Measurements from ENCODE around the gene MYH8.

Gene MYH8

DNA sequence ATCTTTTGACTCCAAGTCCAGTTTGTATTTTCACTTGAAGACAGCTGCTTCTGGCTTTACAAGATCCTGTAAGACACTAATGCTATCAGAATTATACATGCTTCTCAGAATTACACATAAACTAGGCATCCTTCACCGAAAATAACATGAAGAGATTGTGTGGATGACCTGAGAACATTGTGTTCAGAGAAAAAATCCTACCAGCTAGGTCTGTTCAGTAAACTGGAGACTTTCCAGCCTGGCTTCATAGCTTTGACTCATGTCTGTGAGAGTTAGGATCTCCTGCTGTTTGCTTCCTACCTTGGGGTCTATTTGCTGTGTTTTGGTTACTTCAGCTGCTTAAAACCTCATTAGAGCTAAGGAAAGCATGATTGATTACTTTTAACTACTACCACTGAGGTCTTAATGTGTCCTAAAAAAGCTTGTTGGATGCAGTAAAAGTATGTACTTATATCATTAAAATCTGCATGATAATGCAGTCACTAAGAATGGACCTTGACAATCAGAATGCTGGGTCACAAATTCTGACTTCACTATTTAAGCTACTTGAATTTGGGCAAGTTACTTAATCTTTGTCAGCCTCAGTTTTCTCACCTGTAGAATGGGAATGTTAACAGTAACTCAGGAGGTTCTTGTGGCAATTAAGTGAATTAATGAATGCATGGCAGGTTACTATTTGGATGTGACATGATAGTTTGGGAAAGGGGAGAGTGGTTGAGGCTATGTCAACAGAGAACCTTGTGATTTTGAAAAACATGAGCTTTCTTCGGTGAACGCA, 40.9 kb downstream of the MYH8 start:
- DNase-seq (ENCODE audit: low spot score), result peak; percentile 20

DNA sequence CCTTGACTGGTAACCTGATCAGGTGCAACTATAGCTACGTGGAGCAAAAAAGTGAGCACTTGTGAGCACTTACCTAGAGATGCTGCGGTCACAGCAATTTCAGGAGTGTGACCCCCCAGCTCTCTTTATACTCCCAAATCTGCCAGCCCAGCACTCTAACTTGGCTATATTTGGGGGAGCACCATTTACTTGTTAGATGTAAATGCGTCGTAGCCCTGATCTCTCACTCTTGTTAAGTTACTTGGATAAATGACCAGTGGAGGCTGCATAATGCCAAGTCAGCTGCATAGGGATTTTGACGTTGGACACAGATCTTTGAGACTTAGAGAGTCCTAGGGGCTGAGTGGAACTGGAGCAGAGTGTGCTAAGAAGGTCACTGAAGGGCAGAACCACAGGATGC, 48.8 kb downstream of the MYH8 start, which contains the start of gene MYH13:
Gene MYH13 (minus strand): TSS at position 101 of the 400 bp plus-strand sequence. CDS start 8,476 bp downstream, outside the sequence.
- DNase-seq (ENCODE audit: low spot score), result no peak

DNA sequence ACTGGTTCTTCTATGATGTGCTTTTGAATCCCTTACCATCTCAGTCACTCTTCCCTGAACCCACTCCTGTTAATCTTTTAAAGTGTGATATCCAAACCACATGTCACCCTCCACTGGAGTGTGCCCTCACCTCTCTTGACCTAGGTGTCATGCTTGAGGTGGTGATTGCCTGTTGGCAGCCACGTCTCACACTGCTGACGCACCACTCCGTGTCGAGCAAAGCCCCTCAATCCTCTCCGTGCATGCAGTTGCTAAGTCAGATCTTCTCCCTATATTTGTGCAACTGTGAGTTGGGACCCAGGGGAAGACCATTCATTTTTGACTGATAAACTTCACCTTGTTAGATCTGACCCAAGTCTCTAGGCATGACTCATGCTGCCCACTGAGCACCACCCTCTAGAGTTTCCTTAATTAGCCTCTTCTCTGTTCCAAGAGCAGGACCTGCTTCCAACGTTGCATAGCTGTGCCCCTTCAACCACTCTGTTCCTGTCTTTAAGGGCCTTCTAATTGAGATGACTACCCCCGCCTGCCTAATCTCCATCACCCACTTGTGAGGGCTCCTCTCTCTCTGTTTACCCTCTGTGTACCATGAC, 51.6 kb downstream of the MYH8 start:
- DNase-seq (ENCODE audit: low spot score), result no peak

DNA sequence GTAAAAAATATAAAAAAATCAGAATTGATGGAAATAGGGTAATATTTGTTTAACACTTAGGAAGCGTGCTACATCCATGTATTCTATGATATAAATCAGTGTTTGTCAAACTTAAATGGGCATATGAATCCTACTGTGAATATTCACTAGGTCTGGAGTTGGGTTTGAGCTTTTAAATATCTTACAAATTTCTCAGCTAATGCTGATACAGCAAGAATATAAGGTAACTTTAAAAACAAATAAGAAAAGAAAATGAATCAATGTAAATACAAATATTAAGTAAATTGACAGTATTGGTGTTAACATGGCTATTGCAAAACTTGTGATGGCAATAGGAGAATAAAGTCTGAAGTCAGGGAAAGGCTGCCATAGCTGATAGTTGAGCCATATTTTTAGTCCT, 52.5 kb downstream of the MYH8 start:
- no peak for DNase-seq (ENCODE audit: low spot score)

GRCh38 chr17:10368561-10368960, 53.2 kb downstream of the MYH8 start:
- DNase-seq (ENCODE audit: low spot score), result no peak

DNA sequence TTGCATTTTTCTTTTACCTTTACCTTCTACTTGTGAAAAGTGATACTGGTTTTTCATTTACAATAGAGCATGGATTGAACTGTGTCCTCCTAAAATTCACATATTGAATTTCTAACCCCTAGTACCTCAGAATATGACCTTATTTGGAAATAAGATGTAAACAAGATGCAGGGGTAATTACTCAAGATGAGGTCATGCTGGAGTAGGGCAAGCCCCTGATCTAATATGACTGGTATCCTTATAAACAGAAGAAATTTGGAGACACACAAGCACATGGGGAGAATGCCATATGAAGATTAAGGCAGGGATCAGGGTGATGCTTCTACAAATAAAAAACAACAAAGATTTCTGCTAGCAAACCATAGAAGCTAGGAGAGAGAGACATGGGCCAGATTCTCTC, 61.2 kb downstream of the MYH8 start:
- no peak for DNase-seq (ENCODE audit: low spot score)

DNA sequence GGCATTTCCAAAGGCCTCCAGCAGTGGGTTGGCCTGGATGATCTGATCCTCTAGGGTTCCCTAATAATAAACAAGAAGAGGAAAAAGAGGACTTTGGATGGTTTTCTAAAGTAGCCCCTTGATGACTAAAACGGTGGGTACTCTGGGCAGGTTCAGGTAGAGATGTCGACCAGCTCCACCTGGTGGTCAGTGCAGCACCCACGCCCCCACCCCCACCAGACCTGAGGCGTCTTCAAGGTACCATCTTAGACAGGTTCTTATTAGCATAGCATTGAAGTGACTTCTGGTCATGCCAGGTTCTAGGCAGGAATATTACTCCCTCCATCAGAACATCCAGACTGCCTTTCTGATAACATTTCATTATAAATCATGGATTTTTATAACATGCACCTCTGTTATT, 64.0 kb downstream of the MYH8 start:
- DNase-seq (ENCODE audit: low spot score), result no peak

- DNase-seq (ENCODE audit: low spot score), result no peak
Measured at GRCh38 chr17:10354651-10355050, 67.1 kb downstream of the MYH8 start.

DNA sequence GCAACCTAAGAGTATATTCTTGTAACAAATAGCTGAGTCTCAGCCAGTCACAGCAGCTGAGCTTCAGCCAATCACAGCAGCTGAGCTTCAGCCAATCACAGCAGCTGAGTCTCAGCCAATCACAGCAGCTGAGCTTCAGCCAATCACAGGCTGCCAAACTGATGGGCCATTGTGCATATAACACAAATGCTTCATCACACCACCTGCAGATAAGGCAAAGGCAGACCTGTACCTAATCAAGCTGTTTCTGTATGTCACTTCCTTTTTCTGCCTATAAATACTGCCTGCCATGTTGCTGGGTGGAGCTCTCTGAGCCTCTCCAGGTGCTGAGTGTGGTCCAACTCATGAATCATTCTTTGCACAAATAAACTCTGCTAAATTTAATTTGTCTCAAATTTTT, 68.9 kb downstream of the MYH8 start:
- no peak for DNase-seq (ENCODE audit: low spot score)

DNA sequence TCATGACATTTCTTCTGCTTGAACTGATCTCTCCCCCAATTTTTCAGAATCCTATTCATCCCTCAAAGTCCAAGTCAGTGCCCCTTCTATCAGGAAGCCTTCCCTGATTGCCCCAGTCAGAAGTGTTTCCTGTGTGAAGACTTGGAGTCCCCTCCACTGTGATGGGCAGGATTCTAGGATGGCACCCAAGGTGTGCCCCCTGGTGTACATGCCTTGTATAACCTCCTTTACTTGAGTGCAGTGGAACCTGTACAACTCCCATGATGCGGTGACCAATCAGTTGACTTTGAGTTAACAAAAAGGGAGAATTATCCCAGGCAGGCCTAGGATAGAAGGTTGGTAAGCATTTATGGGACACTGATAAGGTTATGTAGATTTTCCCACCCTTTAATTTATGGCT, 72.3 kb downstream of the MYH8 start:
- DNase-seq (ENCODE audit: low spot score), result no peak

DNA sequence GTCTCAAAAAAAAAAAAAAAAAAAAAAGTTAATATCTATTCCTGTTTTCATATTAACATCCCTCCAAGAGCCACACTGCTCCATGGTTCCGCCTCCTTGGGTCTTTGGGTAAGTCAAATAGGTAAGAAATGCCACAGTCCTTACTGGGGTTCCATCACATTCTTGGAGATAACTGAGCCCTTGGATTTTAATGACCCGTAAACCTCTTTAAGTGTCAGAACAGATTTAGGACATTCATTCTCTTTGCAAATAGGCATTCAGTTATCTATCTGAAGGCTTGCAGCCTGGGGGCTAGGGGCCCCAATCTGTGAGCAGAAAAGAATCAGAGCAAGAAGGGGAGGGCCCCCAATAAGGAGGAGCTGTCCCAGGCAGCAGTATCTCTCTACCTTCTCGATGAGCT, 76.9 kb downstream of the MYH8 start:
- no peak for DNase-seq (ENCODE audit: low spot score)
